Subcutaneous adipose tissue (tissue), 4 donors: ENCODE measurements around the gene CXCL12. TPM values are rescaled to one million over a fixed set of nuclear protein-coding genes. Genes with fewer than 3 reads are reported as not detected.

ENCODE experiments used
- total RNA-seq, 4 donors: library from RNA; depleted of rRNA; stranded (reverse); fragments of >200 nt; gene quantifications; one replicate each; pipeline ENCODE4 v1.1.0, GENCODE V29; 2016
- TF ChIP-seq, protein P1 (sequence below): fragments of 450-650 bp; IDR thresholded peaks from one replicate; pipeline ENCODE4 v1.5.1; 2016; ENCODE audit warnings: low read depth, mild to moderate bottlenecking, control low read depth, antibody characterized with exemption, moderate library complexity

Gene CXCL12
- total RNA-seq, 4 donors from 2014 or later = 75.0 to 156 (median 91.6) TPM

DNA sequence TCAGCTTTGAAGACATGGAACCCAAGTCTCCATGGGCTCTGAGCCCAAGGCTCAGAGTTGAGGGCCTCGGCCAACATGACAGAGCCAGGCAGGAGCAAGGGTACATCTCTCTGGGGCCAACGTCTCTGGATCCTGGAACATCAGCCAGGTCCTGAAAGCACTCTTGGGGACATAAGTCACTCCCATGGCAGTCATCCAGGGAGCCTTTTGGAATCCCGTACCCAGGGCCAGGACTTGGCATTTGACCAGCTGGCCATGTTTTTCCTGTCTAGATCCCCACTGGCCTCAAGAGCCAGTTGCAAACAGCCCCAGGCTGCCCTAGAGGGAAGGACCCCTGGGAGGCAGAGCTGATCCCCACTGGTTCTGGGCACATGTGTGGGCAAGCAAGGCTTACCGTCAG, 4.3 kb upstream of the CXCL12 start:
- TF ChIP-seq, protein P1, sequence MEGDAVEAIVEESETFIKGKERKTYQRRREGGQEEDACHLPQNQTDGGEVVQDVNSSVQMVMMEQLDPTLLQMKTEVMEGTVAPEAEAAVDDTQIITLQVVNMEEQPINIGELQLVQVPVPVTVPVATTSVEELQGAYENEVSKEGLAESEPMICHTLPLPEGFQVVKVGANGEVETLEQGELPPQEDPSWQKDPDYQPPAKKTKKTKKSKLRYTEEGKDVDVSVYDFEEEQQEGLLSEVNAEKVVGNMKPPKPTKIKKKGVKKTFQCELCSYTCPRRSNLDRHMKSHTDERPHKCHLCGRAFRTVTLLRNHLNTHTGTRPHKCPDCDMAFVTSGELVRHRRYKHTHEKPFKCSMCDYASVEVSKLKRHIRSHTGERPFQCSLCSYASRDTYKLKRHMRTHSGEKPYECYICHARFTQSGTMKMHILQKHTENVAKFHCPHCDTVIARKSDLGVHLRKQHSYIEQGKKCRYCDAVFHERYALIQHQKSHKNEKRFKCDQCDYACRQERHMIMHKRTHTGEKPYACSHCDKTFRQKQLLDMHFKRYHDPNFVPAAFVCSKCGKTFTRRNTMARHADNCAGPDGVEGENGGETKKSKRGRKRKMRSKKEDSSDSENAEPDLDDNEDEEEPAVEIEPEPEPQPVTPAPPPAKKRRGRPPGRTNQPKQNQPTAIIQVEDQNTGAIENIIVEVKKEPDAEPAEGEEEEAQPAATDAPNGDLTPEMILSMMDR = no peak

GRCh38 chr10:44388641-44389040, 3.7 kb upstream of the CXCL12 start:
- TF ChIP-seq, protein P1 = no peak

DNA sequence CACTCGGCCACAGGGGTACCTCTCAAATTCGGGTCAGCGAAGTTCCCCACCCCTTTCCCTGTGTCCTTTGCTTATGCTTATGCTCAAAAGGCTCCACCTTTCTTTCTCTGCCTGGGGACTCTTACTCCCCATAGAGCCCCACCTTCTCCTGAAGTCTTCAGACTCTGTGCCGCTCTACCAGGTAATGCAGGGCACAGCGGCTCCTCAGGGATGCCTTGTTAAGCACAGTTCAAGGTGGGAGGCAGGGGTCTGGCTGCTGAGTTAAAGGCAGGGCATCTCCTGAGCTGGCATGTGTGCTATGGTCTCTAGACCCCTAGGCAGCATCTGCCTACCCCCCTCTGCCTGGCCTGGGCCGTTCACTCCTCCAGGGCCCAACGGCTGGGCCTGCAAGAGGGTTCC, 3.0 kb upstream of the CXCL12 start:
- TF ChIP-seq, protein P1 = no peak

DNA sequence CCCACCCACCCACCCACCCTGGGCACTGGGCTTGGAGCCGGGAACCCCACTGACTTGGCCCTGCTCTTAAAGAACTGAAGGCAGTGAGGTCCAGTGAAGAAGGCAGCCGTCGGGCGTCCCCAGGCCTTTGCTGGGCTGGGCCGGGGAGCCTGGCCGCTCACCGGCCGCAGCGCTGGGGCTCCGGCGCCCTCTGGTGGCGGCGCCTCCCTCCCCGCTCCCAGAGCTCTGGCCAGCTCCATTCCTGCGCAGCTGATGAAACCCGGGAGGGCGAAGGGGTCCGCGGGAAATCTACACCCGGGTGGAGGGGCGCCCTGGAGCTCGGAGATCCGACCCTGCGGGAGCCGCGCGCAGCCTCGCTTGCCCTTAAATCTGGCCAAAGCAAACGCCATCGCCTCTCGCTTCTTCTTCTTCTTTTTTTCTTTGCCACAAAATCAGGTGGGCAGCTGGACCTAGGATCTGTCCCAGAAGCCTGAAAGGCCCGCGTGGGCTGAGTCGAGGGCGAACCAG, 1.7 kb upstream of the CXCL12 start:
- TF ChIP-seq, protein P1 = no peak

DNA sequence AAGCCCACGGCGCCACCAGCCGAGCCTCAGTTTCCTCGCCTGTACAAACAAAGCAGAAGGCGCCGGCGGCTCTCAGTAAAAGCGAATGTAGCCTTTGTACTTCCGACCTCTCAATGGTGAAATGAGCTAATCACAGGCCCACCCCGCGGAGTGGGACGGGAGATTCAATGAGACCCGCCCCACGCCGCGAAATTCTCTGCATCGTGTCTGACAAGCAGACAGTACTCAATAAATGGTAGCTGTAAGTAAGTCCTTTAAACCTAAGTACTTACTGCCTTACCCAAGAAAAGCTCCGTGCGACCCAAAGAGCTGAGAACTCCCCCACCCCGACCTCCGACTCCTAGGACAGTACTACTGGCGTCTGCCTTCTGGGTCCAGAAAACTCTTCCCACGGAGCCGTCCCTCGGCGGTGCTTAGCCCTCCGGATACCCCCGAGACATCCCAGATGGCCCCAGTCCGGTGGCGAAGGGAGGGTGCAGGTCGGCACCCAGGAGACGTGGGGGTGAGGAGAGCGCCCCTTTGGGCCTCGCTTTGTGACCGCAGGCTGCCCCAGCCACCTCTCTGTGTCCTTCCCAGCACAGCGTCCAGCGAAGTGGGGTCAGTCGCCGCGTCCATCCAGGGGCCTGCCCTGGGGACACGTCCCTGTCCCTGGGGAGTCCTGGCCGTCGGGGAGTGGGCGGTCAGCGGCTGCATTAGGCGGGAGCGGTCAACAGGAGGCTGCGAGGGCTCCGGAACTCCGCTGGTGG, 972 bp upstream of the CXCL12 start:
- TF ChIP-seq, protein P1 = no peak

- TF ChIP-seq, protein P1 = no peak
Observed at GRCh38 chr10:44384601-44385025, 284 bp downstream of the CXCL12 start.

DNA sequence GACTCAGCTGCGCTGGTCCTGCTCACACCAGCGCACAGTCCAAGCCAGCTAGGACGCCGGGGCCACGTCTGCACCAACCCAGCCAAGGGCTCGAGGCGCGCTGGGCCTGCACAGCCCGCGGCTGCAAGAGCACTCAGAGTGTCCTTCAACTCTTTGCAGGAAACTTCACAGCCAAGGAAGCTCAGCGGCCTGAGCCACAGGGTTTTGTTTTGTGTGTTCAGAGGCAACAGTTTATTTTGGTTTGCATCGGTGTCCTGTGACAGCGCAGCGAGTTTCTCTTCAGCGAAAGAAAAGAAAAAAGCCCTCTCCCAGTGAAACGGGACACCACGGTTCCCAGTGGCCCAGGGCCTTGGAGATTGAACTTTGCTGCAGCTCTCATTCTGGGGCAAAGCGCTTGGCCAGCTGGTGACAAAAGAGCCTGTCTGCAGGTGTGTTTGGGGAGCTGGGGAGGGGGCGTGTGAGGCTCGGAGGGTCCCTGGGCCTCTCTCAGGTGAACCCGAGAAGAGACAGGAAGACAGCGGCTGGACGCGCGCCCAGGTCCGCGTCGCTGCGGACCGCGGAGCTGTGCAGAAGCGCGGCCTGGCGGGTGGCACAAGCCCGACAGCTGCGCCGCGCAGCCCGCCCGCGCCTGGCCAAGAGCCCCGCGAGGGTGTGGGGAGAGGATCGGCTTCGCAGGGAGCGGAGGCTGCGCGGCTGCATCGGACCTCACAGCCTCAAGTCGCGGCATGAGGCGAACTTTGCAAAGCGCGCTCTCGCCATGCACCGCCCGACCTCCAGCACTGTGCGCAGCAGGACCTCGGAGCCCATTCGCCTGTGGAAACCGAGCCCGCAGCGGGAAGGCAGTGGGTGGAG, 922 bp downstream of the CXCL12 start:
- TF ChIP-seq, protein P1 = no peak
